ENCODE results near the gene AJM1. TPM values are rescaled to one million over a fixed set of nuclear protein-coding genes. Genes with fewer than 3 reads are reported as not detected.
A peak's percentile ranks its signal among the peaks of the same experiment; 100 is the strongest.

Gene AJM1
- total RNA-seq, 2 donors from 2014 or later, result 3.6 to 10.1 TPM

GRCh38 chr9:136806067-136806466 lies 36.2 kb upstream of the AJM1 start:
- intact Hi-C loops (cut with DNase I), result no loop called here
- DNase-seq (ENCODE audit: low spot score), result no peak
- 95% methylated on average over 10 of the region's 10 CpGs for WGBS

GRCh38 chr9:136806631-136807201 lies 35.6 kb upstream of the AJM1 start:
- peak overlapping the region; percentile 82 to 95 for H3K27ac ChIP-seq
- H3K4me3 ChIP-seq, result peak overlapping the region; percentile 89 to 95
- 64% methylated on average over 21 of the region's 25 CpGs for WGBS
- H3K9me3 ChIP-seq, result no peaks in the 10 kb centered on the region
- intact Hi-C loops (cut with DNase I), result no loop called here
- H3K4me1 ChIP-seq (replicated peaks), result peaks cover 15% of the 10 kb centered on the region
- no peaks in the 10 kb centered on the region for H3K27me3 ChIP-seq (replicated peaks; ENCODE audit: insufficient read depth)
- no peak for DNase-seq (ENCODE audit: low spot score)
- H3K36me3 ChIP-seq, result no peaks in the 10 kb centered on the region
- TF ChIP-seq, protein P1, sequence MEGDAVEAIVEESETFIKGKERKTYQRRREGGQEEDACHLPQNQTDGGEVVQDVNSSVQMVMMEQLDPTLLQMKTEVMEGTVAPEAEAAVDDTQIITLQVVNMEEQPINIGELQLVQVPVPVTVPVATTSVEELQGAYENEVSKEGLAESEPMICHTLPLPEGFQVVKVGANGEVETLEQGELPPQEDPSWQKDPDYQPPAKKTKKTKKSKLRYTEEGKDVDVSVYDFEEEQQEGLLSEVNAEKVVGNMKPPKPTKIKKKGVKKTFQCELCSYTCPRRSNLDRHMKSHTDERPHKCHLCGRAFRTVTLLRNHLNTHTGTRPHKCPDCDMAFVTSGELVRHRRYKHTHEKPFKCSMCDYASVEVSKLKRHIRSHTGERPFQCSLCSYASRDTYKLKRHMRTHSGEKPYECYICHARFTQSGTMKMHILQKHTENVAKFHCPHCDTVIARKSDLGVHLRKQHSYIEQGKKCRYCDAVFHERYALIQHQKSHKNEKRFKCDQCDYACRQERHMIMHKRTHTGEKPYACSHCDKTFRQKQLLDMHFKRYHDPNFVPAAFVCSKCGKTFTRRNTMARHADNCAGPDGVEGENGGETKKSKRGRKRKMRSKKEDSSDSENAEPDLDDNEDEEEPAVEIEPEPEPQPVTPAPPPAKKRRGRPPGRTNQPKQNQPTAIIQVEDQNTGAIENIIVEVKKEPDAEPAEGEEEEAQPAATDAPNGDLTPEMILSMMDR (IDR thresholded peaks at IDR 0.05), result no peak
- TF ChIP-seq POLR2A (IDR thresholded peaks at IDR 0.05) (no peak), POLR2AphosphoS5 (IDR thresholded peaks at IDR 0.05) (no peak)

More at GRCh38 chr9:136806067-136806466, 36.2 kb upstream of the AJM1 start:
- Histone ChIP-seq H3K4me1 (replicated peaks) (peaks cover 15% of the 10 kb centered on the region), H3K36me3 (no peaks in the 10 kb centered on the region), H3K27ac (peak overlapping the region in 1 of 2 donors; percentile 95), H3K27me3 (replicated peaks; ENCODE audit: insufficient read depth) (no peaks in the 10 kb centered on the region), H3K9me3 (no peaks in the 10 kb centered on the region), H3K4me3 (no peak overlapping the region)
- TF ChIP-seq POLR2AphosphoS5 (IDR thresholded peaks at IDR 0.05) (no peak), POLR2A (IDR thresholded peaks at IDR 0.05) (no peak)

- intact Hi-C loops (cut with DNase I), result no loop called here
- Histone ChIP-seq H3K9me3 (no peaks in the 10 kb centered on the region), H3K27me3 (replicated peaks; ENCODE audit: insufficient read depth) (no peaks in the 10 kb centered on the region), H3K27ac (peak within 1 kb of the TSS; percentile 82 to 95), H3K4me1 (replicated peaks) (peaks cover 15% of the 10 kb centered on the region), H3K4me3 (peak within 1 kb of the TSS; percentile 89 to 95), H3K36me3 (no peaks in the 10 kb centered on the region)
- DNase-seq (ENCODE audit: low spot score), result peak; percentile 66
- WGBS, result under 1% methylated on average over 57 of the region's 96 CpGs
- TF ChIP-seq, protein P1 (IDR thresholded peaks at IDR 0.05), result peak in 2 of 4 experiments; percentile 7 to 20
- TF ChIP-seq POLR2AphosphoS5 (IDR thresholded peaks at IDR 0.05) (peak; percentile 48), POLR2A (IDR thresholded peaks at IDR 0.05) (peak; percentile 49)
These were observed 34.8 kb upstream of the AJM1 start, which contains the start of gene RABL6 for GRCh38 chr9:136807281-136808074. Gene RABL6, plus strand, starts transcription at chr9:136807948. Its CDS starts 249 bp downstream, at chr9:136808197.

DNA sequence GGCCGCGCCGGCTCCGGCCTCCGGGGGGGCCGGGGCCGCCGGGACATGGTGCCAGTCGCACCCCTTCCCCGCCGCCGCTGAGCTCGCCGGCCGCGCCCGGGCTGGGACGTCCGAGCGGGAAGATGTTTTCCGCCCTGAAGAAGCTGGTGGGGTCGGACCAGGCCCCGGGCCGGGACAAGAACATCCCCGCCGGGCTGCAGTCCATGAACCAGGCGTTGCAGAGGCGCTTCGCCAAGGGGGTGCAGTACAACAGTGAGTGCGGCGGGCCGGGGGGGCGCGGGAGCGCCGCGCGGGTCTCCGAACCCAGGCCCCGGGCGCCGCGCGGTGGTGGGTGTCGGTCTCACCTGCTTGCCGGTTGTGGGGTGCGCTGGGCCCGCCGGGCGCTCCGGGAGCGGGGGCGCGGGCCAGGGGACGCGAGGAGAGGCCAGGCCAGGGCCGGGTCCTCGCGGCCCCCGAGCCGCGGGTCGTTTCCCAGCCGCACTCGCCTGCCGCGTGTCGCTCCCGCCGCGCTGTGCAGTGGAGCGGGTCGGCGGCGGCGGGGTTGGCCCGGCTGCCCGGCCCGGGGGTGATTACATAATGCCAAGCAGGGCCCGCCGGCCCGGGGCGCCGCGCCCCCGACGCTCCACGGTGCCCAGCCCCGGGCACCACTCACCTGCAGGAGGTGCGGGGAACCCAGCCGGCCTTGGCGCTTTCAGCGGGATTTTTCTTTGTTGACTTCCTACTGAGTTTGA lies 34.0 kb upstream of the AJM1 start:
- intact Hi-C loops (cut with DNase I), result no loop called here
- H3K27ac ChIP-seq, result peak overlapping the region; percentile 82 to 95
- no peaks in the 10 kb centered on the region for H3K36me3 ChIP-seq
- no peak for TF ChIP-seq POLR2AphosphoS5 (IDR thresholded peaks at IDR 0.05)
- no peaks in the 10 kb centered on the region for H3K27me3 ChIP-seq (replicated peaks; ENCODE audit: insufficient read depth)
- no peaks in the 10 kb centered on the region for H3K9me3 ChIP-seq
- under 1% methylated on average over 63 of the region's 93 CpGs for WGBS
- peak overlapping the region; percentile 89 to 95 for H3K4me3 ChIP-seq
- H3K4me1 ChIP-seq (replicated peaks), result peaks cover 15% of the 10 kb centered on the region
- DNase-seq (ENCODE audit: low spot score), result no peak

DNA sequence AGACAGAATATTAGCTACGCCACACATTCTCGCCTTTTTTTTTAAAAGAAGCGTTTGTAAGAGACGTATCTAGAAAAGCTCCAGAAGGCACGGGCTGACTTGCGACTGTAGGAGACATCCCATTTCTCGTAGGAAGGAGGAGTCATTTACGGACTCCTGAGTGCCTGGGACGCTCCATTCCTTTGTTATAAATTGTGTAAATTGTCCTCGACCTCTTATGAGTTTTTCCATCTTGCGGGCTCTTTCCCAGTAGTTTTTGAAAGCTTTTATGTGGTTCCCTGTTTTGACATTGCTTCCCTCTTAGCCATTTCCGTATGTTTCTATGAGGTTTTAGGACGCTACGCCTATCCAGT lies 33.5 kb upstream of the AJM1 start:
- Histone ChIP-seq H3K27me3 (replicated peaks; ENCODE audit: insufficient read depth) (no peaks in the 10 kb centered on the region), H3K36me3 (no peaks in the 10 kb centered on the region), H3K4me1 (replicated peaks) (peaks cover 15% of the 10 kb centered on the region), H3K9me3 (no peaks in the 10 kb centered on the region), H3K27ac (peak overlapping the region; percentile 82 to 95), H3K4me3 (peak overlapping the region; percentile 89 to 95)
- intact Hi-C loops (cut with DNase I), result no loop called here
- TF ChIP-seq POLR2AphosphoS5 (IDR thresholded peaks at IDR 0.05) (no peak), POLR2A (IDR thresholded peaks at IDR 0.05) (no peak)
- TF ChIP-seq, protein P1 (IDR thresholded peaks at IDR 0.05), result no peak
- WGBS, result 6% methylated on average over 14 of the region's 14 CpGs
- DNase-seq (ENCODE audit: low spot score), result no peak

Data from prostate gland (tissue), 2 donors.